A549 (cell line): Measurements from ENCODE around the gene XRCC5. TPM values are rescaled to one million over a fixed set of nuclear protein-coding genes. Genes with fewer than 3 reads are reported as not detected.

Experiments used
- ATAC-seq, 2 experiments: fragments of 200-7000 bp in 1 of 2; fragments of >200 bp in 1 of 2; cut with Nextera tagmentation in 1 of 2; cut with Tn5 transposase in 1 of 2; 3 replicates each; pipeline versions ENCODE4 v1.8.0 to v1.9.1; 2018 to 2020; ENCODE audit warnings: mild to moderate bottlenecking in 1 of 2, moderate library complexity in 1 of 2
- CTCF ChIA-PET: fragments of 300-600 bp; sonication (Branson Sonifier 250); formaldehyde crosslinking; extraction: SDS; loops from one replicate; lab custom pipeline; 2021; ENCODE audit warnings: antibody characterized with exemption, inconsistent platforms; lab: Yijun Ruan, JAX
- POLR2A ChIA-PET: fragments of 350-600 bp; formaldehyde crosslinking; extraction: SDS; loops from one replicate; lab custom pipeline; 2021; ENCODE audit warnings: antibody characterized with exemption, inconsistent platforms; lab: Yijun Ruan, JAX
- DNase-seq, 2 experiments: peaks; one replicate each; pipeline versions ENCODE4 v3.0.0 to v3.0.0-alpha.2; 2011 to 2016; ENCODE audit warnings: low read depth in 1 of 2, low spot score in 1 of 2
- FAIRE-seq: peaks from 2 replicates; lab custom pipeline; 2011; peaks lifted over from hg19 to GRCh38; lab: Jason Lieb, UNC
- H3K27ac ChIP-seq, 2 experiments: fragments of >200 bp; sonication (Bioruptor Twin); formaldehyde crosslinking; 3 replicates each; pipeline ENCODE4 v1.5.1; 2016 to 2017
- H3K4me1 ChIP-seq: fragments of >200 bp; sonication (Bioruptor Twin); formaldehyde crosslinking; 3 replicates; pipeline ENCODE4 v1.6.1; 2016
- H3K4me2 ChIP-seq: fragments of >200 bp; sonication (Bioruptor Twin); formaldehyde crosslinking; 3 replicates; pipeline ENCODE4 v1.6.1; 2016
- H3K4me3 ChIP-seq: fragments of >200 bp; sonication (Bioruptor Twin); formaldehyde crosslinking; 3 replicates; pipeline ENCODE4 v1.5.1; 2016
- H3K9me3 ChIP-seq: fragments of >200 bp; sonication (Bioruptor Twin); formaldehyde crosslinking; 3 replicates; pipeline ENCODE4 v1.6.1; 2016
- CBX8 ChIP-seq: fragments of 200-600 bp; sonication (generic); IDR thresholded peaks from 2 replicates; pipeline ENCODE4 v1.6.1; 2016
- CEBPB ChIP-seq, 2 experiments: fragments of >200 bp in 1 of 2; sonication (Bioruptor Twin) in 1 of 2; formaldehyde crosslinking in 1 of 2; IDR thresholded peaks; 2 replicates each; pipeline ENCODE4 v1.6.1; 2012 to 2016
- CHD2 ChIP-seq: fragments of 150-350 bp; IDR thresholded peaks from 2 replicates; pipeline ENCODE4 v1.6.1; 2014; ENCODE audit warnings: low read length; ENCODE audit not compliant: partially characterized antibody
- CTCF ChIP-seq: fragments of >200 bp; sonication (Bioruptor Twin); formaldehyde crosslinking; IDR thresholded peaks from 3 replicates; pipeline ENCODE4 v1.5.1; 2016
- ELK1 ChIP-seq: fragments of 150-350 bp; IDR thresholded peaks from 2 replicates; pipeline ENCODE4 v1.6.1; 2014; ENCODE audit warnings: low read depth, mild to moderate bottlenecking, low read length
- FOSL2 ChIP-seq, 2 experiments: fragments of 450-650 bp in 1 of 2; fragments of >200 bp in 1 of 2; sonication (Bioruptor Twin) in 1 of 2; formaldehyde crosslinking; IDR thresholded peaks; 2 replicates each; pipeline versions ENCODE4 v1.5.0 to v1.6.1; 2016 to 2020; ENCODE audit warnings: mild to moderate bottlenecking in 1 of 2, moderate library complexity in 1 of 2
- HDAC2 ChIP-seq: fragments of 200-600 bp; sonication (generic); IDR thresholded peaks from 2 replicates; pipeline ENCODE4 v1.6.1; 2016
- HES2 ChIP-seq: fragments of >200 bp; sonication (Bioruptor Twin); formaldehyde crosslinking; IDR thresholded peaks from 2 replicates; pipeline ENCODE4 v1.6.1; 2016
- HOXA7 ChIP-seq: fragments of 250-450 bp; sonication (Bioruptor Pico); IDR thresholded peaks from 2 replicates; pipeline ENCODE4 v1.5.0; 2020; ENCODE audit warnings: mild to moderate bottlenecking, moderate library complexity
- KDM1A ChIP-seq: fragments of 200-600 bp; sonication (generic); IDR thresholded peaks from 2 replicates; pipeline ENCODE4 v1.6.1; 2016; ENCODE audit warnings: low read depth, mild to moderate bottlenecking
- MAFK ChIP-seq: fragments of 450-650 bp; IDR thresholded peaks from 2 replicates; pipeline ENCODE4 v1.6.1; 2014; ENCODE audit not compliant: partially characterized antibody
- MAZ ChIP-seq: fragments of 150-350 bp; IDR thresholded peaks from 2 replicates; pipeline ENCODE4 v1.6.1; 2014; ENCODE audit warnings: antibody characterized with exemption, low read depth, low read length, borderline replicate concordance
- NFE2L2 ChIP-seq: fragments of 150-350 bp; conservative IDR thresholded peaks from 2 replicates; pipeline ENCODE4 v1.6.1; 2014; ENCODE audit warnings: low read length
- RFX5 ChIP-seq: fragments of 450-650 bp; IDR thresholded peaks from 2 replicates; pipeline ENCODE4 v1.7.1; 2014; ENCODE audit warnings: antibody characterized with exemption, mild to moderate bottlenecking, moderate library complexity
- SREBF2 ChIP-seq: fragments of 450-650 bp; IDR thresholded peaks from 2 replicates; pipeline ENCODE4 v1.6.1; 2014; ENCODE audit warnings: mild to moderate bottlenecking, moderate library complexity
- WGBS: methylation state at CpG from one replicate; pipeline ENCODE4 v1.1.6; 2017; ENCODE audit errors: missing lambda C conversion rate; 5-methylcytosine and 5-hydroxymethylcytosine counted together
- polyA plus RNA-seq, 4 experiments: library from polyadenylated mRNA; depleted of rRNA in 3 of 4; stranded (reverse); fragments of >200 nt; fragmentation: RNase III in 1 of 4; extraction: RNeasy Plus Mini Kit Qiagen cat#74134 plus additional on column Dnase treatment in 1 of 4; gene quantifications; 2 replicates in 3 of 4; 3 replicates in 1 of 4; pipeline ENCODE4 v1.2.3, GENCODE V29; 2011 to 2017
- TF ChIP-seq, protein P1 (sequence below): fragments of 200-600 bp; sonication (generic); IDR thresholded peaks from 2 replicates; pipeline ENCODE4 v1.6.1; 2016; ENCODE audit warnings: antibody characterized with exemption, mild to moderate bottlenecking, moderate library complexity
- TF ChIP-seq, protein P2 (sequence below): fragments of 450-650 bp; IDR thresholded peaks from 2 replicates; pipeline ENCODE4 v1.6.1; 2014; ENCODE audit warnings: antibody characterized with exemption

The XRCC5 gene
- polyA plus RNA-seq, 2 of the 4 experiments (the other 2 are of a cell fraction) = 217 to 430 TPM

DNA sequence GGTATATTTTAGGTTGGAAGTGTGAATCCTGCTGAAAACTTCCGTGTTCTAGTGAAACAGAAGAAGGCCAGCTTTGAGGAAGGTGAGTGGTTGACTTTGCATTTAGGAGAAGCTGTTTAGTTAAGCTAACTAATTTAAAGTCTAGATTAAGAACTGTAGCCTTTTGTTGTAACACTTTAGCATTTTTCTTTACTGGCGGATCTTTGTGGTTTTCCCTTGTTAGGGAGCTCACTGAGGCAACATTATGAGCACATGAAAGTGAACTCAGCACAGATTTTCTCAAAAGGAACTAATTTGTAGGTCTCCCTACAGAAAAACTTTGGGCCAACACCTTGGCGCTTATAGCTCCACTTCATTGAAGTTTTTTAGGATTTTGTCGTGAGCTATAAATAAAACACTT lies 52.8 kb downstream of the XRCC5 start (continued):
- no peak for TF ChIP-seq CBX8
- TF ChIP-seq SREBF2 = no peak

DNA sequence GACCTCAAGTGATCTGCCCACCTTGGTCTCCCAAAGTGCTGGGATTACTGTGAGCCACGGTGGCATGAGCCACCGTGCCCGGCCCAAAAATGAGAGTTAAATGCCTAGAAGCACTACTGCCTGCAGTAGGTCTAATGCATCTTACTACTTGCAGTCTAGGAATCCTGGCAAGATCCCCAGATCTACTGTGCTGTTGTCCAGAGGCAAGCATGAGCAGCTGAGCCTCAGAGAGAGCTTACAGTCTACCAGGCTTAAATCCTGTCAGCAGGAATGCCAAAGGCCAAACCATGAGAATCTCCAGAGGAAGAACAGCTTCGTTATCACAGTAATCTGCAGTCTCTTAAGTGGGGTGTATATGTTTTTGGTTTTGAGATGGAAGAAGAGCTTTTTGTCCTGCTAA lies 54.4 kb downstream of the XRCC5 start:
- POLR2A ChIA-PET = interaction anchor here (0.5 kb wide), 1 partner anchor 33 kb away, joined by 4 read pairs; no protein-coding TSS in a partner anchor
- no peak for TF ChIP-seq HOXA7 (CRISPR knock-in tag)
- no peak for TF ChIP-seq HES2
- TF ChIP-seq, protein P1, sequence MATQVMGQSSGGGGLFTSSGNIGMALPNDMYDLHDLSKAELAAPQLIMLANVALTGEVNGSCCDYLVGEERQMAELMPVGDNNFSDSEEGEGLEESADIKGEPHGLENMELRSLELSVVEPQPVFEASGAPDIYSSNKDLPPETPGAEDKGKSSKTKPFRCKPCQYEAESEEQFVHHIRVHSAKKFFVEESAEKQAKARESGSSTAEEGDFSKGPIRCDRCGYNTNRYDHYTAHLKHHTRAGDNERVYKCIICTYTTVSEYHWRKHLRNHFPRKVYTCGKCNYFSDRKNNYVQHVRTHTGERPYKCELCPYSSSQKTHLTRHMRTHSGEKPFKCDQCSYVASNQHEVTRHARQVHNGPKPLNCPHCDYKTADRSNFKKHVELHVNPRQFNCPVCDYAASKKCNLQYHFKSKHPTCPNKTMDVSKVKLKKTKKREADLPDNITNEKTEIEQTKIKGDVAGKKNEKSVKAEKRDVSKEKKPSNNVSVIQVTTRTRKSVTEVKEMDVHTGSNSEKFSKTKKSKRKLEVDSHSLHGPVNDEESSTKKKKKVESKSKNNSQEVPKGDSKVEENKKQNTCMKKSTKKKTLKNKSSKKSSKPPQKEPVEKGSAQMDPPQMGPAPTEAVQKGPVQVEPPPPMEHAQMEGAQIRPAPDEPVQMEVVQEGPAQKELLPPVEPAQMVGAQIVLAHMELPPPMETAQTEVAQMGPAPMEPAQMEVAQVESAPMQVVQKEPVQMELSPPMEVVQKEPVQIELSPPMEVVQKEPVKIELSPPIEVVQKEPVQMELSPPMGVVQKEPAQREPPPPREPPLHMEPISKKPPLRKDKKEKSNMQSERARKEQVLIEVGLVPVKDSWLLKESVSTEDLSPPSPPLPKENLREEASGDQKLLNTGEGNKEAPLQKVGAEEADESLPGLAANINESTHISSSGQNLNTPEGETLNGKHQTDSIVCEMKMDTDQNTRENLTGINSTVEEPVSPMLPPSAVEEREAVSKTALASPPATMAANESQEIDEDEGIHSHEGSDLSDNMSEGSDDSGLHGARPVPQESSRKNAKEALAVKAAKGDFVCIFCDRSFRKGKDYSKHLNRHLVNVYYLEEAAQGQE = no peak
- no peak for TF ChIP-seq SREBF2
- no peak for TF ChIP-seq HDAC2
- no peak for TF ChIP-seq NFE2L2
- no peak for TF ChIP-seq MAFK
- TF ChIP-seq ELK1 = no peak
- TF ChIP-seq, protein P2, sequence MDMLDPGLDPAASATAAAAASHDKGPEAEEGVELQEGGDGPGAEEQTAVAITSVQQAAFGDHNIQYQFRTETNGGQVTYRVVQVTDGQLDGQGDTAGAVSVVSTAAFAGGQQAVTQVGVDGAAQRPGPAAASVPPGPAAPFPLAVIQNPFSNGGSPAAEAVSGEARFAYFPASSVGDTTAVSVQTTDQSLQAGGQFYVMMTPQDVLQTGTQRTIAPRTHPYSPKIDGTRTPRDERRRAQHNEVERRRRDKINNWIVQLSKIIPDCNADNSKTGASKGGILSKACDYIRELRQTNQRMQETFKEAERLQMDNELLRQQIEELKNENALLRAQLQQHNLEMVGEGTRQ = no peak
- TF ChIP-seq FOSL2 (IDR thresholded peaks at IDR 0.05) = no peak
- TF ChIP-seq FOSL2 (CRISPR knock-in tag; IDR thresholded peaks at IDR 0.05) = no peak
- TF ChIP-seq RFX5 = no peak
- no peak for TF ChIP-seq CTCF
- TF ChIP-seq CEBPB (IDR thresholded peaks at IDR 0.05) = no peak
- no peak for TF ChIP-seq MAZ
- no peaks in the 10 kb centered on the region for H3K4me1 ChIP-seq
- DNase-seq (no peak), ATAC-seq (no peak), FAIRE-seq (no peak)
- H3K4me3 ChIP-seq = no peak overlapping the region
- 98% methylated on average over 4 of the region's 4 CpGs for WGBS
- H3K27ac ChIP-seq = no peak overlapping the region
- no peaks in the 10 kb centered on the region for H3K9me3 ChIP-seq
- H3K4me2 ChIP-seq = no peak overlapping the region
- CTCF ChIA-PET = interaction anchor here (0.9 to 2.6 kb wide), 2 partner anchors 9 to 10 kb away, joined by 3 to 7 read pairs; no protein-coding TSS in a partner anchor

DNA sequence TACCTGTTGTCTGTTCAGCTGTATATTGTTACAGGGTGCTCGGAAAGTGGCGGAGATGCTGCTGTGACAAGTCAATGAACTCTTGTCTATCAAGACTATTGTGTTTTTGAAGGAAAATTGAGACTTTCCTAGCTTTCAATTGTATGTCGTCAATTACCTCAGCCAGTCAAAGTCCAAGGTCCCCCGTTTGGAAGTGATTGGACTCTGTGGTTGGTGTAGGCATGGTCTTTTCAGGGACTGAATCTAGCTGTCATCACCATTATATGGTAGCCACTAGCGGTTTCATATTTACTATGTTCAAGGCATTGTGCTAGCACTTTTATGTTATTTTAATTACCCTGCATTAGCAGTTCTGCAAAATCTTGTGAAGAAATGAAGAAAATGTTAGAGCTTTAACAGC lies 54.9 kb downstream of the XRCC5 start:
- H3K4me3 ChIP-seq = no peak overlapping the region
- WGBS = 92% methylated on average over 5 of the region's 5 CpGs
- H3K27ac ChIP-seq = no peak overlapping the region
- H3K4me1 ChIP-seq = no peaks in the 10 kb centered on the region
- TF ChIP-seq CHD2 (no peak), KDM1A (no peak)
- H3K9me3 ChIP-seq = no peaks in the 10 kb centered on the region
- DNase-seq (no peak), ATAC-seq (no peak), FAIRE-seq (no peak)
- ChIA-PET POLR2A (no interaction called here), CTCF (interaction anchor here (0.9 kb wide), 1 partner anchor 9 kb away, joined by 3 read pairs; no protein-coding TSS in a partner anchor)
- no peak overlapping the region for H3K4me2 ChIP-seq
